B cell (primary cell): ENCODE measurements around the gene ERAS.

Source experiments
- CTCF ChIP-seq: fragments of 200-600 bp; IDR thresholded peaks from one replicate; pipeline ENCODE4 v1.8.0; 2022; ENCODE audit warnings: antibody characterized with exemption, mild to moderate bottlenecking
- EZH2 ChIP-seq: IDR thresholded peaks from 2 replicates; pipeline ENCODE4 v1.6.1; 2012; ENCODE audit warnings: borderline replicate concordance, low read depth, mild to moderate bottlenecking, moderate library complexity, low read length; ENCODE audit not compliant: insufficient read depth, poor library complexity, severe bottlenecking

- TF ChIP-seq CTCF, result no peak
- TF ChIP-seq EZH2, result no peak
Measured at GRCh38 chrX:48806081-48806480, 20.2 kb upstream of the ERAS start.
